ENCODE data around the gene PTPRJ. TPM values are rescaled to one million over a fixed set of nuclear protein-coding genes. Genes with fewer than 3 reads are reported as not detected.

The PTPRJ gene
- total and polyA plus RNA-seq, 2 experiments from 2014 or later = 8.9 to 12.4 TPM

DNA sequence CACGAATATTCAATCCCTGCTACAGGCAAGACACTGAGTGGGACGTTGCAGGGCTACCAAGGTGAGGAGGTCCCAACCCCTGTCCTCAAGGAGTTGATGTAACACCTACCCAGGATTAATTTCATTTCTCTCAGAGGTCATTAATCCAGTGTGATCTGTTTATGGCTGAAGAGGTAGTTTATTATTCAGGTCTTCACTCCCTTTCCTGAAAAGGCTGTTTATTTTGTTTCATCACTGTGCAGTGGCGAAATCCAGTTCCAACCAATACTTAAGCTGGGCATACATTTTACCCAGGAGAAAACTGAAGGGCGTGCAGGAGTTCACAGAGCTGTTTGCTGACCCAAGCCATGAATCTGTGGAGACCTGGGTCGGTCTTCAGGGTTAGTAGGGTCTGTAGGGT is 2.7 kb upstream of the PTPRJ start:
- TF ChIP-seq, protein P1, sequence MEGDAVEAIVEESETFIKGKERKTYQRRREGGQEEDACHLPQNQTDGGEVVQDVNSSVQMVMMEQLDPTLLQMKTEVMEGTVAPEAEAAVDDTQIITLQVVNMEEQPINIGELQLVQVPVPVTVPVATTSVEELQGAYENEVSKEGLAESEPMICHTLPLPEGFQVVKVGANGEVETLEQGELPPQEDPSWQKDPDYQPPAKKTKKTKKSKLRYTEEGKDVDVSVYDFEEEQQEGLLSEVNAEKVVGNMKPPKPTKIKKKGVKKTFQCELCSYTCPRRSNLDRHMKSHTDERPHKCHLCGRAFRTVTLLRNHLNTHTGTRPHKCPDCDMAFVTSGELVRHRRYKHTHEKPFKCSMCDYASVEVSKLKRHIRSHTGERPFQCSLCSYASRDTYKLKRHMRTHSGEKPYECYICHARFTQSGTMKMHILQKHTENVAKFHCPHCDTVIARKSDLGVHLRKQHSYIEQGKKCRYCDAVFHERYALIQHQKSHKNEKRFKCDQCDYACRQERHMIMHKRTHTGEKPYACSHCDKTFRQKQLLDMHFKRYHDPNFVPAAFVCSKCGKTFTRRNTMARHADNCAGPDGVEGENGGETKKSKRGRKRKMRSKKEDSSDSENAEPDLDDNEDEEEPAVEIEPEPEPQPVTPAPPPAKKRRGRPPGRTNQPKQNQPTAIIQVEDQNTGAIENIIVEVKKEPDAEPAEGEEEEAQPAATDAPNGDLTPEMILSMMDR (IDR thresholded peaks at IDR 0.05; ENCODE audit: low read depth, low read length) = no peak
- no peaks in the 10 kb centered on the region for H3K27me3 ChIP-seq
- no peak overlapping the region for H3K27ac ChIP-seq
- peaks cover 5% of the 10 kb centered on the region for H3K4me1 ChIP-seq (ENCODE audit: low read depth)
- H3K4me3 ChIP-seq = no peak overlapping the region
- H3K9me3 ChIP-seq (ENCODE audit: low read depth) = no peaks in the 10 kb centered on the region
- no peaks in the 10 kb centered on the region for H3K36me3 ChIP-seq
- no peak for DNase-seq (ENCODE audit: low read depth in 1 of 2, low spot score in 1 of 2)

DNA sequence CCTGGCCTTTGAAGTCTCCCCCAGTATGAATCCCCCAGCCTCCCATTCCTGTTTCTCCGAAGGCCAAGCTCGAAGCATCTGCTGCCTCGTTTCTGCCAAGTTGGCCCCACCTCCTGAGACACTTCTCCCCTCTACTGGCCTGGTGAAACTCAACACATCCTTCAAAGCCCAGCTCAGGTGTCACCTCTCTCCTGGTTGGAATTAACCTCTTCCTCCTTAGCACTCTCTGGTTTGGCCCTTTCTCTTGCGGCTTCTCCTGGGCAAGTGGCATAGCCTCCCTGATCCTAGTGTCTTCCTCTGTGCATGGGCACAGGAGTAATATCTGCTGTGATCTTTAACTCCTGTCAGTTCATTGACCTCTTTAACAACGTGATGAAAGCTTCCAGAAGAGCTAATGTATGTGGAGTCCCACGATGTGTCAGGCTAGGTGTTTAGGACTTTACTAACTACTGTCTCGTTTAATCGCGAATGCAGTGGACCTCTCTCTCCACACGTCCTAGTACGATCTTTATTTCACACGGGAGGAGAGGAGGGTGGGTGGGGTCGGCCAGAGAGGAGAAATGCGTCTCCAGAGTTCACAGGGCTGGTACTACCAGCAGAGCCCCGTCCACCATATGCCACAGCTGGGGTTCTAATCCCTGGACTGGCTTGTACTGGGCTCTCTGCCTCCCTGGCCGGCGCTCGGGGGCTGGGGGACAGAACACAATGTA is 826 bp upstream of the PTPRJ start:
- Histone ChIP-seq H3K9me3 (ENCODE audit: low read depth) (no peaks in the 10 kb centered on the region), H3K4me1 (ENCODE audit: low read depth) (peaks cover 18% of the 10 kb centered on the region), H3K27ac (peak overlapping the region; percentile 77), H3K36me3 (no peaks in the 10 kb centered on the region), H3K27me3 (no peaks in the 10 kb centered on the region), H3K4me3 (peak overlapping the region; percentile 96)
- TF ChIP-seq, protein P1 (IDR thresholded peaks at IDR 0.05; ENCODE audit: low read depth, low read length) = no peak
- DNase-seq (ENCODE audit: low read depth in 1 of 2, low spot score in 1 of 2) = peak; percentile 29 to 49

DNA sequence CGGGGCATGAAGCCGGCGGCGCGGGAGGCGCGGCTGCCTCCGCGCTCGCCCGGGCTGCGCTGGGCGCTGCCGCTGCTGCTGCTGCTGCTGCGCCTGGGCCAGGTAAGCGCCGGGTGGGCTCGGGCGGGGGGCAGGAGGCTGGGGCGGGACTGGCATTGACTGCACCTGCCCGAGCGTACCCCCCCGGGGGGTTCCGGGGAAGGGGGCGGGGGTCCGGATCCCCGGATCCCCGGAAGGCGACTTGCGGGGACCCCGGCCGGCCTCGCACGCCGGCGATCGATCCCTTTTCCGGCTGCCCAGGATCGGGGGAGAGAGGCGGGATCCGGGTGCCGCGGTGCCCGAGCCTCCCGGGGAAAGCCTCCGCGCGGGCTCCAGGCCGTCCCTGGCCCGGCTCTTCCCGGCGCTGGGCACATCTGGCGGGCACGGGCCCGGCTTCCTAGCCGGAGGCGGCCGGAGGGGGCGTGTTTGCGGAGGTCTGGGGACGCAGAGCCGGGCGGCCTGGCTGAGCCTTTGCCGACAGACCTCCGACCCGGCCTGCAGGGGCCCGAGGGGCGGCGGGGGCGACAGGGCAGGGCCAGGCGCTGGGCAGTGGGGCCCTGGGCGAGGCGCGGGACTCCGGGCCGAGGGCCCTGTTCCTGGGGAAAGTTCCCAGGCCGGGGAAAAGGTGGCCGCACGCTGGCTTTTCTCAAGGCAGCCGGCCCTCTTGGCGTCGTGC is 705 bp downstream of the PTPRJ start:
- peaks cover 18% of the 10 kb centered on the region for H3K4me1 ChIP-seq (ENCODE audit: low read depth)
- peak overlapping the region; percentile 96 for H3K4me3 ChIP-seq
- DNase-seq (ENCODE audit: low read depth in 1 of 2, low spot score in 1 of 2) = peak; percentile 54 to 77
- H3K36me3 ChIP-seq = no peaks in the 10 kb centered on the region
- H3K9me3 ChIP-seq (ENCODE audit: low read depth) = no peaks in the 10 kb centered on the region
- no peaks in the 10 kb centered on the region for H3K27me3 ChIP-seq
- H3K27ac ChIP-seq = peak overlapping the region; percentile 36
- TF ChIP-seq, protein P1 (IDR thresholded peaks at IDR 0.05; ENCODE audit: low read depth, low read length) = peak; percentile 31

DNA sequence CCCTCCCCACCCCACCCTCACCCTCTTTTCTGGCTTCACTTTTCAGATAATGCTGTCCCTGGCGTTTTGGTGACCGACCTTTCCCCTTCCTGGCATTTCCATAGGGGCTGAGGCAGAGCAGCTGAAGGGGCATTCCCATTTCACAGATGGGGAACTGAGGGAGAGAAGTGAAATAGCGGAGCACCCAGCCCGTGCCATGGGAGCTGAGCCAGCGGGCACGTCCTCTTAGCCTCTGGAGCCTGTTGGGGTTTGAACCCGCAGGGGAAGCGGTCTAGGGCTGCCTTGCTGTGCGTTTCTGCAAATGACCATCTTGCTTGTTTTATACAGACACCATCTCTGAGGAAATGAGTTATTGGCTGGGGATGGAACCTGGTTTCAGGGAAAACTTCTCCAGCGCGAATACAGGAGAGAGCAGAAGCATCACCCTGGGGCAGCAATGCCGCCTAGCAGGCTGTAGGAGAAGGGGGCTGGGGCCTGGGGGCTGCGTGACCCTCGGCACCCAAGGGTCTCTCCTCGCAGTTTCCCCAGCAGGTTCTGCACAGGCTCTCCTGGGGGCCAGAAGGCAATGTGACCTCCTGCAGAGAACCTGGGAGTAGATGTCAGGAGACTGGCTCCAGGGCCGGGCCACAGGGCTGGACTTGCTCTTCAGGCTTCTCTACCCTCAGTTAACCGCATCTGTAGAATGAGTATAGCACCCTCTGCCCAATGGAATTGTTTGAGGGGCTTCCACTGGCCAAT is 1.5 kb downstream of the PTPRJ start:
- no peak for DNase-seq (ENCODE audit: low read depth in 1 of 2, low spot score in 1 of 2)
- Histone ChIP-seq H3K27me3 (no peaks in the 10 kb centered on the region), H3K4me1 (ENCODE audit: low read depth) (peaks cover 18% of the 10 kb centered on the region), H3K9me3 (ENCODE audit: low read depth) (no peaks in the 10 kb centered on the region), H3K27ac (no peak overlapping the region), H3K4me3 (peak overlapping the region; percentile 96), H3K36me3 (no peaks in the 10 kb centered on the region)
- TF ChIP-seq, protein P1 (IDR thresholded peaks at IDR 0.05; ENCODE audit: low read depth, low read length) = no peak

DNA sequence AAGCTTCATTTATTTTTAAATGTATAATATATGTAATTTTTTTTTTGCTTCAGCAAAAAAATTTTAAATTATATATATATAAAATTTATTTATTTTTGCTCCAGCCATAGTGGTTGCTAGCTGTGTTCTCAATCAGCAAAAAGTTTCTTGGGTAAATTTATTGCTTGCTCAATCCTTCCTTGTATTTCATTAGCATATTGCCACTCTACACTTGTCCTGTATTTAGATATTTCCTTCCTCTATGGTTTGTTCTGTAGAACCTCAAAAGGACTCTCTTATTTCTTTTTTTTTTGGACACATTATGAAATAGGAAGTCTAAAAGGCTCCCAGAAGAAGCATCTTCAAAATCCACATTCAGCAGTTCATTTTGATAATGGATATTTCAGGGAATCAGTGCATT is 2.3 kb downstream of the PTPRJ start:
- Histone ChIP-seq H3K4me3 (no peak overlapping the region), H3K36me3 (no peaks in the 10 kb centered on the region), H3K9me3 (ENCODE audit: low read depth) (no peaks in the 10 kb centered on the region), H3K27ac (no peak overlapping the region), H3K27me3 (no peaks in the 10 kb centered on the region), H3K4me1 (ENCODE audit: low read depth) (peaks cover 19% of the 10 kb centered on the region)
- TF ChIP-seq, protein P1 (IDR thresholded peaks at IDR 0.05; ENCODE audit: low read depth, low read length) = no peak
- no peak for DNase-seq (ENCODE audit: low read depth in 1 of 2, low spot score in 1 of 2)

All from cardiac muscle cell (in vitro differentiated cells and primary cell).